Calu3 (cell line): Measurements from ENCODE around the gene KITLG. TPM values are rescaled to one million over a fixed set of nuclear protein-coding genes. Genes with fewer than 3 reads are reported as not detected.
"Not testable (repeated sequence)": the region's sequence is repeated elsewhere in the genome, so short reads cannot be mapped to it uniquely, and the experiment has no call there.

ENCODE experiments used
- BruUV-seq: library from RNA; stranded (reverse); fragments of 400-500 nt; replicated peaks from 2 replicates; lab custom pipeline; 2021; lab: Mats Ljungman, UMichigan
- CTCF ChIA-PET: fragments of 300-600 bp; sonication (Branson Sonifier 250); formaldehyde crosslinking; loops from one replicate; lab custom pipeline; 2022; ENCODE audit warnings: antibody characterized with exemption; lab: Charles Lee
- DNase-seq: peaks from one replicate; pipeline ENCODE4 v3.0.0; 2022
- H3K27ac Mint-ChIP-seq: one replicate; pipeline ENCODE4 v1.8.0; 2022; ENCODE audit warnings: mixed read lengths; ENCODE audit not compliant: unreplicated experiment
- H3K27me3 Mint-ChIP-seq: one replicate; pipeline ENCODE4 v1.8.0; 2022; ENCODE audit warnings: mixed read lengths; ENCODE audit not compliant: unreplicated experiment
- H3K36me3 Mint-ChIP-seq: one replicate; pipeline ENCODE4 v1.8.0; 2022; ENCODE audit warnings: mild to moderate bottlenecking, moderate library complexity, mixed read lengths; ENCODE audit not compliant: insufficient read depth, unreplicated experiment
- H3K4me1 Mint-ChIP-seq: one replicate; pipeline ENCODE4 v1.8.0; 2022; ENCODE audit warnings: mild to moderate bottlenecking, low read depth, mixed read lengths; ENCODE audit not compliant: unreplicated experiment
- H3K4me3 Mint-ChIP-seq: one replicate; pipeline ENCODE4 v1.8.0; 2022; ENCODE audit warnings: mild to moderate bottlenecking, low read depth, moderate library complexity, mixed read lengths; ENCODE audit not compliant: unreplicated experiment
- H3K9me3 Mint-ChIP-seq: one replicate; pipeline ENCODE4 v1.8.0; 2022; ENCODE audit warnings: low read depth, mixed read lengths; ENCODE audit not compliant: unreplicated experiment
- CTCF ChIP-seq: fragments of 200-600 bp; IDR thresholded peaks from one replicate; pipeline ENCODE4 v1.8.0; 2022; ENCODE audit warnings: antibody characterized with exemption; ENCODE audit not compliant: unreplicated experiment
- intact Hi-C: fragments of 100-400 bp; cut with micrococcal nuclease; formaldehyde crosslinking; loops from one replicate; pipeline ENCODE4 v1.10.0; 2022; ENCODE audit not compliant: unreplicated experiment
- total RNA-seq: library from RNA; stranded (reverse); gene quantifications from 2 replicates; pipeline ENCODE4 v1.2.3, GENCODE V29; 2022

The KITLG gene
- total RNA-seq, 1 experiment from 2014 or later = 29.9 TPM

- no peaks in the 10 kb centered on the region for H3K36me3 Mint-ChIP-seq
- CTCF ChIA-PET = no interaction called here
- no peaks in the 10 kb centered on the region for H3K4me1 Mint-ChIP-seq
- intact Hi-C loops = no loop called here
- no peak for DNase-seq
- no TSS peak for BruUV-seq
- no peak for TF ChIP-seq CTCF
- H3K27ac Mint-ChIP-seq = no peak overlapping the region
- no peaks in the 10 kb centered on the region for H3K9me3 Mint-ChIP-seq
- H3K4me3 Mint-ChIP-seq = no peak overlapping the region
- H3K27me3 Mint-ChIP-seq = no peaks in the 10 kb centered on the region
Measured at GRCh38 chr12:88509851-88510250, 70.4 kb downstream of the KITLG start.

DNA sequence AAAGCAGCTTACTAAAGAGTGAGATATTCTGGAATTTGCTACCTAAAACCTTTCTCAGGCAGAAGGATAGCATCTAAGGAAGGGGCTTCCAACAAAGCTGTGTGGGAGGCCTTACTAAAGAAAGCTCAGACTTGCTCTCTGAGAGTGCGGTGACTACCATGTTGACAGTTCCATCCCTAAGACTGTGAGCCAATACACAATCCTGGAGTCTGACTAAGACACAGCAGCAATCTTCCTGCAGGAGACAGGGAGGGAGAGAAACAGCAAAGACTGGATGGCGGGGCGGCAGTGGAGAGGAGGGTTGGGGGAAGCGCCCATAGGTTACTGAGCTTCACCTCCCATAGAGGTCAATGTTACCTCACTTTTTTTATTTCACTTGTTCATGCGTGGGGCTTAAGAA lies 70.9 kb downstream of the KITLG start:
- TF ChIP-seq CTCF = no peak
- CTCF ChIA-PET = no interaction called here
- Mint-ChIP-seq H3K27ac (no peak overlapping the region), H3K36me3 (no peaks in the 10 kb centered on the region), H3K4me3 (no peak overlapping the region), H3K4me1 (no peaks in the 10 kb centered on the region), H3K27me3 (no peaks in the 10 kb centered on the region), H3K9me3 (no peaks in the 10 kb centered on the region)
- BruUV-seq = no TSS peak
- intact Hi-C loops = no loop called here
- DNase-seq = no peak

DNA sequence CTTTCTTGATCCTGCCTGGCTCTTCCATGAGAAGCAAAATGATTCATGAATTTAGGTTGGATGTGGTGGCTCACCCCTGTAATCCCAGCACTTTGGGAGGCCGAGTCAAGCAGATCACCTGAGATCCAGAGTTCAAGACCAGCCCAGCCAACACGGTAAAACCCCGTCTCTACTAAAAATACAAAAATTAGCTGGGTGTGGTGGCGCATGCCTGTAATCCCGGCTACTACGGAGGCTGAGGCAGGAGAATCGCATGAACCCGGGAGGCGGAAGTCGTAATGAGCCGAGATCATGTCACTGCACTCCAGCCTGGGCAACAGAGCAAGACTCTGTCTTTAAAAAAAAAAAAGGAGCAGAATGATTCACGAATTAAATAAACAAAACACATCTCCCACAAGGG lies 72.4 kb downstream of the KITLG start:
- CTCF ChIA-PET, H3K4me1 Mint-ChIP-seq, H3K27ac Mint-ChIP-seq, H3K4me3 Mint-ChIP-seq, DNase-seq, BruUV-seq, H3K9me3 Mint-ChIP-seq, intact Hi-C loops, H3K36me3 Mint-ChIP-seq, H3K27me3 Mint-ChIP-seq: not testable (repeated sequence)

DNA sequence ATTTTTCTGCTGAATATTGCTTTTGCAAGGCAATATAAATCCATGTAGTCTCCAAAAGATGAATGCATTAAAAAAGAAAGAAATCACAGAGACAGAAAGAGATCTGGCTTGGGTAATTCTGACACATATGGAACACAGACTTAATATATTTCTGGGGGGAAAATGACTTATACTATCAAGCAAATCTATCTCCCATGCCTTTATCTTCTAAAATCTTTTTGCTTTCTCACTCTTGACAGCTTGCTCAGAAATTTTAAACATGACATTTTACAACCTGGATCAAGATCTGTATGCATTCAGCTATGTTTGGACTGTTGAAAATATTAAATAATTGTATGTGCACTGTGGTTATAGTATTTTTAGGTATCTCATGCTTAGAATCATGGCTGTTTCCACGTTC lies 73.0 kb downstream of the KITLG start:
- intact Hi-C loops = no loop called here
- no peak for DNase-seq
- no TSS peak for BruUV-seq
- no peaks in the 10 kb centered on the region for H3K27me3 Mint-ChIP-seq
- H3K4me3 Mint-ChIP-seq = no peak overlapping the region
- H3K36me3 Mint-ChIP-seq = peaks cover 6% of the 10 kb centered on the region
- no peaks in the 10 kb centered on the region for H3K4me1 Mint-ChIP-seq
- no peak for TF ChIP-seq CTCF
- H3K9me3 Mint-ChIP-seq = no peaks in the 10 kb centered on the region
- H3K27ac Mint-ChIP-seq = no peak overlapping the region
- CTCF ChIA-PET = no interaction called here

DNA sequence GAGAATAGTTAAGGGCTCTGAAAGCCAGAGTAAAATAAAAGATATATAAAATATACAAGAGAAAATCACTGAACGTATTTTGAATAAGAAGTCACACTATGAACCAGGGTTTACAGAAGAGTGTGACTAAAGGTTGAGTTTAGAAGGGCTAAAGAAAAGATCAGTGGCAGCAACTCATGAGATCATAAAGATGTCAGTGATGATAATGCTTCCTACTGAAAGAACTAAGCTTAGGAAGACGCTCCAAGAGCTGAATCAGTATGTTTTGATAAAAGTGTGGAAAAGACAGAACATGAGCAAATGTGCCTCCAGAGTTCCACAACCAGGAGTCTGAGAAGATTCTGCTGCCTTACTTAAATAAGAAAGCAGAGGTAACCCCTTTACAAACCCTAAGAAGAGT lies 74.6 kb downstream of the KITLG start:
- H3K36me3 Mint-ChIP-seq = peaks cover 6% of the 10 kb centered on the region
- H3K27me3 Mint-ChIP-seq = no peaks in the 10 kb centered on the region
- H3K4me1 Mint-ChIP-seq = no peaks in the 10 kb centered on the region
- intact Hi-C loops = no loop called here
- H3K4me3 Mint-ChIP-seq = no peak overlapping the region
- TF ChIP-seq CTCF = no peak
- CTCF ChIA-PET = no interaction called here
- H3K9me3 Mint-ChIP-seq = no peaks in the 10 kb centered on the region
- no peak overlapping the region for H3K27ac Mint-ChIP-seq
- BruUV-seq = no TSS peak
- DNase-seq = no peak
